ENCODE measurements around the gene AKNA.

GRCh38 chr9:114407889-114408288, 20.1 kb upstream of the AKNA start:
- TF ChIP-seq SIN3A (IDR thresholded peaks at IDR 0.05; ENCODE audit: borderline replicate concordance, insufficient read depth, low read length) (no peak), REST (IDR thresholded peaks at IDR 0.05; ENCODE audit: insufficient read depth in 1 of 2, low read depth in 2 of 2, low read length in 2 of 2) (no peak)

All from PFSK-1 (cell line).